PC-9 (cell line): ENCODE results near the gene LTO1. TPM values are rescaled to one million over a fixed set of nuclear protein-coding genes. Genes with fewer than 3 reads are reported as not detected.

ENCODE experiments used
- BruUV-seq: library from RNA; stranded (reverse); fragments of 400-500 nt; replicated peaks from 2 replicates; lab custom pipeline; 2021; lab: Mats Ljungman, UMichigan
- CTCF ChIA-PET: fragments of 300-600 bp; sonication (Branson Sonifier 250); formaldehyde crosslinking; loops from one replicate; lab custom pipeline; 2022; ENCODE audit warnings: antibody characterized with exemption; lab: Charles Lee
- POLR2A ChIA-PET: fragments of 300-600 bp; sonication (Branson Sonifier 250); formaldehyde crosslinking; loops from one replicate; lab custom pipeline; 2022; ENCODE audit warnings: antibody characterized with exemption; ENCODE audit not compliant: unreplicated experiment; lab: Charles Lee
- DNase-seq, 2 experiments: peaks; one replicate each; pipeline versions ENCODE4 v3.0.0 to v3.0.0-alpha.2; 2015 to 2022; ENCODE audit warnings: mixed read lengths in 1 of 2
- H2AFZ ChIP-seq: fragments of 200-600 bp; sonication (generic); 2 replicates; pipeline ENCODE4 v1.8.1; 2017; ENCODE audit warnings: antibody characterized with exemption
- H3F3A ChIP-seq: fragments of 200-600 bp; sonication (generic); 2 replicates; pipeline ENCODE4 v1.8.1; 2017; ENCODE audit warnings: antibody characterized with exemption, mild to moderate bottlenecking, low read depth; ENCODE audit not compliant: insufficient read depth
- H3K27ac ChIP-seq: fragments of 200-600 bp; sonication (generic); 2 replicates; pipeline ENCODE4 v1.6.1; 2016; ENCODE audit warnings: mixed run types
- H3K27me3 ChIP-seq: fragments of 200-600 bp; sonication (generic); 2 replicates; pipeline ENCODE4 v1.6.1; 2016; ENCODE audit warnings: low read depth, mixed run types; ENCODE audit not compliant: insufficient read depth
- H3K36me3 ChIP-seq: fragments of 200-600 bp; sonication (generic); 2 replicates; pipeline ENCODE4 v1.6.1; 2016; ENCODE audit warnings: low read depth, mixed run types
- H3K4me1 ChIP-seq: fragments of 200-600 bp; sonication (generic); replicated peaks from 2 replicates; pipeline ENCODE4 v1.6.1; 2016; ENCODE audit warnings: mixed run types; ENCODE audit not compliant: insufficient read depth
- H3K4me2 ChIP-seq: fragments of 200-600 bp; sonication (generic); 2 replicates; pipeline ENCODE4 v1.6.1; 2017; ENCODE audit warnings: mixed run types
- H3K4me3 ChIP-seq: fragments of 200-600 bp; sonication (generic); 2 replicates; pipeline ENCODE4 v1.6.1; 2016; ENCODE audit warnings: mixed run types
- H3K79me2 ChIP-seq: fragments of 200-600 bp; sonication (generic); 2 replicates; pipeline ENCODE4 v1.6.1; 2017; ENCODE audit warnings: low read depth, mixed run types
- H3K9me2 ChIP-seq: fragments of 200-600 bp; sonication (generic); 2 replicates; pipeline ENCODE4 v1.8.1; 2017; ENCODE audit warnings: mild to moderate bottlenecking; ENCODE audit not compliant: insufficient read depth
- H3K9me3 ChIP-seq: fragments of 200-600 bp; sonication (generic); 2 replicates; pipeline ENCODE4 v1.8.1; 2016; ENCODE audit warnings: low read depth; ENCODE audit not compliant: insufficient read depth
- H4K20me1 ChIP-seq: fragments of 200-600 bp; sonication (generic); 2 replicates; pipeline ENCODE4 v1.8.1; 2017; ENCODE audit not compliant: insufficient read depth
- EZH2 ChIP-seq: fragments of 200-600 bp; sonication (generic); IDR thresholded peaks from 2 replicates; pipeline ENCODE4 v1.8.0; 2017; ENCODE audit warnings: antibody characterized with exemption, low read depth
- intact Hi-C: fragments of 100-400 bp; cut with micrococcal nuclease; formaldehyde crosslinking; loops from one replicate; pipeline ENCODE4 v1.10.0; 2022; ENCODE audit not compliant: unreplicated experiment
- total RNA-seq: library from RNA; stranded (reverse); gene quantifications from 2 replicates; pipeline ENCODE4 v1.2.3, GENCODE V29; 2021
- TF ChIP-seq, protein P1 (sequence below): fragments of 200-600 bp; sonication (generic); conservative IDR thresholded peaks from 2 replicates; pipeline ENCODE4 v1.6.1; 2017; ENCODE audit warnings: mixed run types, antibody characterized with exemption, mild to moderate bottlenecking, moderate library complexity

LTO1 gene
- total RNA-seq, 1 experiment from 2014 or later: 41.1 TPM

DNA sequence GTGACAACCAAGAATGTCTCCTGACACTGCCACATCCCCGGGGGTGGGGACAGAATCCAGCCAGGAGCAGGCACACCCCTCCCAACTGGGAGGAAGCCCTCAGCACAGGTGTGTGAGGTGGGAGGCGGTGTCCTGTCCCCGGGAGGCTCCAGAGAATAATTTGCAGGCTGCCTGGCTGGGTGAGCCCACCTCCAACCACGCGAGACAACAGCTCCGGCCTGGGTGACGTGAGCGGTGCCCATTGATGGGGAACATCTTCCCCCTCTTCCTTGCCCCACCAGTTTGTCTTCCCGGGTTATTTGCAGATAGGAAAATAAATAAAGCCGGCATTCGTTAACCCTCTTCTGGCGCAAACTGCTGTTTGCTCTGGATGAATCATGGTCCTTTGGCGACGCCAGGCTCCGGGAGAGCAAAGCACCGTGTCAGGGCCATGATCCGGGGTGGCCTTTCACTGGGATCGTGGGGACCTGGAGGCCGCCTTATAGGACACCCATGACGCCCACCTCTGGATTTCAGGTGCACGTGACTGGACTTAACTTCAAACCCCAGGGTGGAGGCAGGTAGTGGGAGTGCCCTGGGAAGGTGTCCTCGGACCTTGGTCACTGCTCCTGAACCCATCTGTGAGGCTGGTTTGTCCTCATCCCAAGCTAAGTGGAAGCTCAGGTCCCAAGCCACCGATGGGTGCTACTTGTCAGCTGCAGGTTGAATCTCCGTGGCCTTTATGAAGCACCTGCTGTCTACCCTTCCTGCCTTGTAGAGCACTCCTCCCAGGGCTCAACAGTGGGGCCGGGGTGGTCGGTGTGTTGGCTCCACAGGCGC, 20.3 kb downstream of the LTO1 start:
- peak; percentile 81 to 87 for DNase-seq
- no peaks in the 10 kb centered on the region for H3K27me3 ChIP-seq
- H2AFZ ChIP-seq: no peak overlapping the region
- TF ChIP-seq, protein P1, sequence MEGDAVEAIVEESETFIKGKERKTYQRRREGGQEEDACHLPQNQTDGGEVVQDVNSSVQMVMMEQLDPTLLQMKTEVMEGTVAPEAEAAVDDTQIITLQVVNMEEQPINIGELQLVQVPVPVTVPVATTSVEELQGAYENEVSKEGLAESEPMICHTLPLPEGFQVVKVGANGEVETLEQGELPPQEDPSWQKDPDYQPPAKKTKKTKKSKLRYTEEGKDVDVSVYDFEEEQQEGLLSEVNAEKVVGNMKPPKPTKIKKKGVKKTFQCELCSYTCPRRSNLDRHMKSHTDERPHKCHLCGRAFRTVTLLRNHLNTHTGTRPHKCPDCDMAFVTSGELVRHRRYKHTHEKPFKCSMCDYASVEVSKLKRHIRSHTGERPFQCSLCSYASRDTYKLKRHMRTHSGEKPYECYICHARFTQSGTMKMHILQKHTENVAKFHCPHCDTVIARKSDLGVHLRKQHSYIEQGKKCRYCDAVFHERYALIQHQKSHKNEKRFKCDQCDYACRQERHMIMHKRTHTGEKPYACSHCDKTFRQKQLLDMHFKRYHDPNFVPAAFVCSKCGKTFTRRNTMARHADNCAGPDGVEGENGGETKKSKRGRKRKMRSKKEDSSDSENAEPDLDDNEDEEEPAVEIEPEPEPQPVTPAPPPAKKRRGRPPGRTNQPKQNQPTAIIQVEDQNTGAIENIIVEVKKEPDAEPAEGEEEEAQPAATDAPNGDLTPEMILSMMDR: no peak; the same call in 1 of the 2 replicates
- no peak for TF ChIP-seq EZH2
- H3K4me3 ChIP-seq: no peak overlapping the region
- TSS peak; percentile 18 for BruUV-seq
- peak overlapping the region; percentile 16 for H3K4me2 ChIP-seq
- intact Hi-C loops: no loop called here
- POLR2A ChIA-PET: no interaction called here
- H4K20me1 ChIP-seq: peaks cover 47% of the 10 kb centered on the region
- H3K4me1 ChIP-seq: peaks cover 18% of the 10 kb centered on the region
- CTCF ChIA-PET: interaction anchor here (1.5 kb wide), 1 partner anchor 11 kb away, joined by 3 read pairs; no protein-coding TSS in a partner anchor
- H3F3A ChIP-seq: peaks cover 59% of the 10 kb centered on the region
- peaks cover 6% of the 10 kb centered on the region; the same call in 1 of the 2 replicates for H3K79me2 ChIP-seq
- H3K27ac ChIP-seq: peak overlapping the region; percentile 2
- peaks cover 28% of the 10 kb centered on the region for H3K36me3 ChIP-seq
- no peaks in the 10 kb centered on the region for H3K9me3 ChIP-seq
- H3K9me2 ChIP-seq: no peaks in the 10 kb centered on the region

- no peaks in the 10 kb centered on the region for H3K9me2 ChIP-seq
- H3F3A ChIP-seq: peaks cover 67% of the 10 kb centered on the region
- H4K20me1 ChIP-seq: peaks cover 54% of the 10 kb centered on the region
- H3K9me3 ChIP-seq: no peaks in the 10 kb centered on the region
- no TSS peak for BruUV-seq
- intact Hi-C loops: no loop called here
- H3K4me1 ChIP-seq: peaks cover 18% of the 10 kb centered on the region
- DNase-seq: no peak
- peaks cover 35% of the 10 kb centered on the region for H3K36me3 ChIP-seq
- no peak overlapping the region for H2AFZ ChIP-seq
- peaks cover 14% of the 10 kb centered on the region for H3K79me2 ChIP-seq
- ChIA-PET CTCF (no interaction called here), POLR2A (no interaction called here)
- H3K4me3 ChIP-seq: no peak overlapping the region
- no peaks in the 10 kb centered on the region for H3K27me3 ChIP-seq
- peak overlapping the region; percentile 16 for H3K4me2 ChIP-seq
- no peak for TF ChIP-seq EZH2
- TF ChIP-seq, protein P1: no peak
- peak overlapping the region; percentile 2; the same call in 1 of the 2 replicates for H3K27ac ChIP-seq
Measured at GRCh38 chr11:69654001-69654659, 21.0 kb downstream of the LTO1 start.

DNA sequence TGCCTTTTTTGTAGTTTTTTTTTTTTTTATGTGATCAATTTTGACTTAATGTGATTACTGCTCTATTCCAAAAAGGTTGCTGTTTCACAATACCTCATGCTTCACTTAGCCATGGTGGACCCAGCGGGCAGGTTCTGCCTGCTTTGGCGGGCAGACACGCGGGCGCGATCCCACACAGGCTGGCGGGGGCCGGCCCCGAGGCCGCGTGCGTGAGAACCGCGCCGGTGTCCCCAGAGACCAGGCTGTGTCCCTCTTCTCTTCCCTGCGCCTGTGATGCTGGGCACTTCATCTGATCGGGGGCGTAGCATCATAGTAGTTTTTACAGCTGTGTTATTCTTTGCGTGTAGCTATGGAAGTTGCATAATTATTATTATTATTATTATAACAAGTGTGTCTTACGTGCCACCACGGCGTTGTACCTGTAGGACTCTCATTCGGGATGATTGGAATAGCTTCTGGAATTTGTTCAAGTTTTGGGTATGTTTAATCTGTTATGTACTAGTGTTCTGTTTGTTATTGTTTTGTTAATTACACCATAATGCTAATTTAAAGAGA, 21.7 kb downstream of the LTO1 start:
- Histone ChIP-seq H3F3A (peaks cover 73% of the 10 kb centered on the region), H3K4me2 (no peak overlapping the region), H3K27me3 (no peaks in the 10 kb centered on the region), H3K9me3 (no peaks in the 10 kb centered on the region), H3K36me3 (peaks cover 40% of the 10 kb centered on the region), H3K79me2 (peaks cover 20% of the 10 kb centered on the region), H3K27ac (no peak overlapping the region), H3K9me2 (no peaks in the 10 kb centered on the region), H3K4me3 (no peak overlapping the region), H2AFZ (no peak overlapping the region), H3K4me1 (peaks cover 18% of the 10 kb centered on the region), H4K20me1 (peaks cover 61% of the 10 kb centered on the region)
- CTCF ChIA-PET: no interaction called here
- intact Hi-C loops: no loop called here
- POLR2A ChIA-PET: no interaction called here
- DNase-seq: peak in 1 of 2 experiments; percentile 15
- BruUV-seq: no TSS peak
- TF ChIP-seq, protein P1: no peak
- no peak for TF ChIP-seq EZH2
